HG03565 (cell line): ENCODE results near the gene RNASE13.
A peak's percentile ranks its signal among the peaks of the same experiment; 100 is the strongest.
"Not testable (repeated sequence)": the region's sequence is repeated elsewhere in the genome, so short reads cannot be mapped to it uniquely, and the experiment has no call there.

Experiments
- ATAC-seq: cut with Tn5 transposase; IDR thresholded peaks from one replicate; pipeline ENCODE4 v1.9.1; 2021; ENCODE audit warnings: mild to moderate bottlenecking, moderate library complexity; ENCODE audit not compliant: unreplicated experiment

RNASE13 gene

DNA sequence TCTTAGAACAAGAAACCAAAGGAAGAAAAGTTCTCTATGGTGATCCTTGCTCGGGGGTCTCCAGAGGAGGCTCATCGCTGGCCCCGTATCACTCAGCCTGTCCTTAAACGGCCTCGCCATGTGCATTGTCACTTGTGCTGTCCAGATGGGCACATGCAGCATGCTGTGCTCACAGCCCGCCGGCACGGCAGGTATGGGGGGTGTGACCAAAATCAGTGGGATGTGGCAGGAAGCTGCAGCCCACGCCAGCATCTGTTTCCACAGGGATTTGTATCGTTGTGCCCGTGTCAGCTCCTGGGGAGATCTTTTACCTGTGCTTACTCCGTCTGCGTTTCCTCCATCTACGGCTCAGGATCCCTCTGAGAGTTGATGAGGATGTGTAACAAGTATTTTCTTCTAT, 38.1 kb downstream of the RNASE13 start:
- no peak for ATAC-seq

DNA sequence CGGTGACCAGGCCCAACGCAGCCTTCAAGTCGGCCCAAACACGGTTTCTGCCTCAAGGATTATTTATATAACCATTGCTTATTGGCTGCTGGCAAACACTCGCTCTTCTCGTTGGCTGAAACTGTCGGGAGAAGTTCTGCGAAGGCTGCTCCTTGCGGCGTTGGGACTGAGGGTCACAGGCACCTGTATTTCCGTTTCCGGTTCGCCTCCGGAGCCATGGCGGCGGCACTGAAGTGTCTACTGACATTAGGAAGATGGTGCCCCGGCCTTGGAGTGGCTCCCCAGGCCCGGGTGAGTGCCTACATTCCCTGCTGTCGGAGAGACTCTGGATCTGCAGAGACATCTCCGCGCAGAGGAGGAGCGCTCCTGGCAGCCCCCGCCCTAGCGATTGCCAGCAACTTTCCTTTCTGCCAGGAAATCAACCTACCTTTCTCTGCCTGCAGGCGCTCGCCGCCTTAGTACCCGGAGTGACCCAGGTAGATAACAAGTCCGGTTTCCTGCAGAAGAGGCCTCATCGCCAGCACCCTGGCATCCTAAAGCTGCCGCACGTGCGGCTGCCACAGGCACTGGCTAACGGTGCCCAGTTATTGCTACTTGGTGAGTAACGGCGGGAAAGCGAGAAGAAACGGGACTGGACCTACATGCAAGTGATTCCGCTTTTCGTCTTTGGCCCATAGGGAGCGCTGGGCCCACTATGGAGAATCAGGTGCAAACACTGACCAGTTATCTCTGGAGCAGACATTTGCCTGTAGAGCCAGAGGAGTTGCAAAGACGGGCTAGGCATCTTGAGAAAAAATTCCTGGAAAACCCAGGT, 44.6 kb downstream of the RNASE13 start, which contains the start of gene METTL17:
Gene METTL17, plus strand, starts transcription at position 194 of the 814 bp plus-strand sequence. Its CDS starts 23 bp downstream, at position 217.
- peak; percentile 96 for ATAC-seq

DNA sequence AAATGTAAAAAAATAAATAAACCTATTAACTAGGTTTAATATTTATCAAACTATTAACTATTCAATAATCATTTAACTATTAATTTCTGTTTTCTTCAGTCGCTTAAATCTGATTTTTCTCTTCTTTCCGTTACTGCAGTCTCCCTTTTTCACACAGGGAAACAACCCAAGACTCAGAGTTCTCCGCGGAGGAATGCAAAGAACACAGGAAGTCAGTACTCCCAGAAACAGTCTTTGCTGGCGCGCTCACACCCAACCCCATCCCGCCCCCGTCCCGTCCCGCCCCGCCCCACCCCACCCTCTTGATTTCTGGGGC, 45.2 kb downstream of the RNASE13 start:
- no peak for ATAC-seq

DNA sequence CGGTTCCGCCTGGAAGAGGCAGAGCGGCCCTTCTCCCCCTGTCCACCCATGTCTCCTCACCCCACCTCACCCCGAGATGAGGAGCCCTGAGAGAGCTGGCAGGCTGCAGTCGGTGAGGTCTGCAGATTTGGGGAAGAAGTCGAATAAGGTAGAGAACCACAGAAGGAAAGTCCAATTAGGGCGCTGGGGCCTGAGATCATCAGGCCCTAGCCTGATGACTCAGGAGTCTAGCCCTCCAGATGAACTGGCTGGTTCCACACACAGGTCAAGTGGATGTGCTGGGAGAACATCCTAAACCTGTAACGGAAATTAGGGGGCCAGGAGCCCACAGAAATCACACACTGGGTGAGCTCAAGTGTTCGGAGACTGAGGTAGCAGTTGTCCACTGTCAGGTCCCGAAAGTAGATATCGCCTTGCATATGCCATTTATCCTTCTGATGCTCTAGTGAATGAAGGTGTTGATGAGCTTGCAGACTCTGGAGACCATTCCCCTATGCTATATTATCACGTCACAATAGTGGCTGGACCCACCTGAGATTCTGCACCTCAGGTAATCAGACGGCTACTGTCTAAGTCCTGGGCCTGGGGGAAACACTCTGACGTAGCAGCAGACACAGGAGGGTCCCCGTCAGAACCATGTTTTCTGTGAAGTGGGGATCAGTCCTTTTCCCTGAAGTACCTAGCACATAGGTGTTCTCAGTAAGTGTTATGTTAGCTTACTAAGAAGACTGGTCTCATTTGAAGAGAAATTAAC, 45.7 kb downstream of the RNASE13 start:
- no peak for ATAC-seq

DNA sequence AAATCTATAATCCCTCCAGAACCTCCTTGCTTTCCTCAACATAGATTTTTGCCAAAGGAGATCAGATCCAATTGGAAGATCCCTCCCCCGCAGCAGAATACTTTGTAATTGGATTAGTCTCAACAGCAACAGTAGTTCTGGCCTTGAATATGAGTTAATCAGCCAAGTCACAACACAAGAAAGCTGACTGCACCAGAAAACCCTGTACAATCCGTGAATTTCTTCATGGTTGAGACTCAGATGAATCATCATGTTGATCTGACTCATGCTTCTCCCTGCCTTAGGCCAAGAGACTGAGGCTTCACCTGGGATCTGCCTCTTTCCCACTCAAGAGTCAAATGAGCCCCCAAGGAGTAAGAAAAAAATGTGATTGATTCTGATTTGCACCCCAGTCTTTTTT, 47.8 kb downstream of the RNASE13 start:
- ATAC-seq: no peak

DNA sequence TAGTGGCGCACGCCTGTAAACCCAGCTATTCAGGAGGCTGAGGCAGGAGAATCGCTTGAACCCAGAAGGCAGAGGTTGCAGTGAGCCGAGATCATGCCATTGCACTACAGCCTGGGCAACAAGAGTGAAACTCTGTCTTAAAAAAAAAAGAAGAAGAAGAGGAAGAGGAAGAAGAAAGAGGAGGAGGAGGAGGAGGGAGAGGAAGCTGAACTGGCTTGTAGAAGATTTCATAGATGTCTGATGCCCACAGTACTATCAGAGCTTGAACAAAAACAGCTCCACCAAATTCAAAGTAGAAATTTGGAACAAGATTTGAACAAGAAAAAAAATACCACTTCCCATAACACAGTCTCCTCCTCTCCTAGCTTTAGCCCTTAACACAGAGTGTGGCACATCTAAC, 49.0 kb downstream of the RNASE13 start:
- not testable (repeated sequence) for ATAC-seq
